Activated CD4-positive, alpha-beta T cell treated with anti-CD3 and anti-CD28 coated beads for 36 hours (primary cell): ENCODE measurements around the gene KITLG. TPM values are rescaled to one million over a fixed set of nuclear protein-coding genes. Genes with fewer than 3 reads are reported as not detected.
A peak's percentile ranks its signal among the peaks of the same experiment; 100 is the strongest.

Experiments used
- ATAC-seq: fragments of 200-7000 bp; cut with Tn5 transposase; one replicate; pipeline ENCODE4 v1.10.0; 2021; ENCODE audit warnings: mild to moderate bottlenecking, moderate library complexity
- CTCF ChIA-PET: fragments of 350-600 bp; sonication (Branson Sonifier 250); formaldehyde crosslinking; loops from one replicate; lab custom pipeline; 2021; ENCODE audit warnings: antibody characterized with exemption; lab: Charles Lee
- POLR2A ChIA-PET: fragments of 350-600 bp; sonication (Branson Sonifier 250); formaldehyde crosslinking; loops from one replicate; lab custom pipeline; 2021; ENCODE audit warnings: antibody characterized with exemption, inconsistent platforms; lab: Charles Lee
- DNase-seq: peaks from one replicate; pipeline ENCODE4 v3.0.0-alpha.2; 2020
- H3K27ac Mint-ChIP-seq: one replicate; pipeline ENCODE4 v1.8.0; 2021; ENCODE audit warnings: mixed read lengths
- H3K27me3 Mint-ChIP-seq: one replicate; pipeline ENCODE4 v1.8.0; 2021; ENCODE audit warnings: mixed read lengths
- H3K36me3 Mint-ChIP-seq: one replicate; pipeline ENCODE4 v1.8.0; 2021; ENCODE audit warnings: low read depth, mixed read lengths
- H3K4me1 Mint-ChIP-seq: one replicate; pipeline ENCODE4 v1.8.0; 2021; ENCODE audit warnings: mixed read lengths
- H3K4me3 Mint-ChIP-seq: one replicate; pipeline ENCODE4 v1.8.0; 2021; ENCODE audit warnings: mild to moderate bottlenecking, moderate library complexity, mixed read lengths
- H3K9me3 Mint-ChIP-seq: one replicate; pipeline ENCODE4 v1.8.0; 2021; ENCODE audit warnings: low read depth, mixed read lengths
- intact Hi-C, 2 experiments: fragments of 100-400 bp; cut with DNase I in 1 of 2; cut with micrococcal nuclease in 1 of 2; formaldehyde crosslinking; loops; one replicate each; pipeline versions ENCODE4 v1.14.2 to v1.15.1; 2022 to 2024; cut with DNase I, micrococcal nuclease
- total RNA-seq, 2 experiments: library from RNA; stranded (reverse); gene quantifications; one replicate each; pipeline ENCODE4 v1.2.3, GENCODE V29; 2021

KITLG gene
- total RNA-seq, 2 experiments from 2014 or later, result 0.14 to 0.23 TPM

DNA sequence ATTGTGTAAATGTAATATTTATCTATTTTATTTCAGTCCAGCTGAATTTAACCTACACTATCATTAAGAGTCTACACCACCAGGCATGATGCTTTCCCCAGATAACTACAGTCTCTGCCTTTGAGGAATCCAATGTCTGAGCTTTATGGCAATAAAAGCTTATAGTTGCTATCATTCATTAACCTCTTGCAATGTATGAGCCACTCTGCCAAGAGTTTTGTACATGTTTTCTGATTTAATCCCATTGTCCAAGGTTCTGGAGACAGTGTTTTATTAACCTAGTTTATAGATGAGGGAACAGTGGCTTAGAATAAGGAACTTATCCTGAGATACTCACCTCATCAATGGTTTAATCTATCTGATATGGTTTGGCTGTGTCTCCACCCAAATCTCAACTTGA, 17.1 kb upstream of the KITLG start:
- H3K4me3 Mint-ChIP-seq, result no peak overlapping the region
- H3K27me3 Mint-ChIP-seq, result no peaks in the 10 kb centered on the region
- ATAC-seq, result no peak
- no peaks in the 10 kb centered on the region for H3K36me3 Mint-ChIP-seq
- intact Hi-C loops, result no loop called here
- CTCF ChIA-PET, result interaction anchor here (0.7 kb wide), 1 partner anchor 129 kb away, joined by 3 read pairs; no protein-coding TSS in a partner anchor
- H3K27ac Mint-ChIP-seq, result no peak overlapping the region
- no peaks in the 10 kb centered on the region for H3K9me3 Mint-ChIP-seq
- no peak for DNase-seq
- POLR2A ChIA-PET, result no interaction called here
- H3K4me1 Mint-ChIP-seq, result no peaks in the 10 kb centered on the region

DNA sequence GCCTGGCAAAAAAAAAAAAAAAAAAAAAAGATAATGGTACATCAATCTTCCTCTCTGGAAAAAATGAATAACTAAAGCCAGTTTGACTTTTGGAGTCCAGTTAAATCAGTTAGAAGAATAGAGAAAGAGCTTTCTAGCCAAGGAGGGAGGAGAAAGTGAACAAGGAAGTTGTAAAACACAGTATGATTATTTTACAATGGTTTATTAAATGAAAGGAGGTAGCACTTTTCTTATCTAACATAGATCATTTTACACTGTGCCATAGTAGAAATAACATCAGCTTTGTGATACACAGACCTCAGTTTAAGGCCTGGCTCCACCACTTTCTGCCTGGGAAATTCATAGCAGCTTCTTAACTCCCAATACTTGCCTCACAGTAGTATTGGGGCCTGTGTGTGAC, 15.4 kb upstream of the KITLG start:
- intact Hi-C loops, result no loop called here
- DNase-seq (no peak), ATAC-seq (no peak)
- Mint-ChIP-seq H3K9me3 (no peaks in the 10 kb centered on the region), H3K36me3 (no peaks in the 10 kb centered on the region), H3K4me1 (no peaks in the 10 kb centered on the region), H3K27me3 (no peaks in the 10 kb centered on the region), H3K4me3 (no peak overlapping the region), H3K27ac (no peak overlapping the region)
- ChIA-PET POLR2A (no interaction called here), CTCF (interaction anchor here (0.7 kb wide), 1 partner anchor 14 kb away, joined by 3 read pairs; no protein-coding TSS in a partner anchor)

DNA sequence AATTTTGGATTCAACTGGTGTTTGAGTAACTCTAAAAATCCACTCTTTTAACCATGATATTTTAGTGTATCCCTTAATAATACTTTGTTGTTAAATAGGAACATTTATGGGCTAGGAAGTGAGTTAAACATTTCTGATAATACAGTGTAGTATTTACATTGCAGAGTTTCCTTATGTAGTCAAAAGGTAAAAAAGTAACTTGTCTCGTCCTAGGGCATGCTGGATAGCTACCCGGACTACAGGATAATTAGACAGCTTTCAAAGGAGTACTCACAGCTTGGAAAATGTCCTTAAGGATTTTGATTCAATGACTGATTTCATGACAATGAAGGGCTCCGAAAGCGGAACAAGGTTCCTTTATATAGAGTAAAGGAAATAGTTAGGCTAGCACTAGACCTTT, 14.5 kb upstream of the KITLG start:
- ChIA-PET POLR2A (no interaction called here), CTCF (interaction anchor here (0.5 to 0.7 kb wide), 2 partner anchors 8 to 13 kb away, joined by 3 read pairs; no protein-coding TSS in a partner anchor)
- no peak overlapping the region for H3K27ac Mint-ChIP-seq
- no peaks in the 10 kb centered on the region for H3K36me3 Mint-ChIP-seq
- DNase-seq, result no peak
- ATAC-seq, result no peak
- H3K4me1 Mint-ChIP-seq, result no peaks in the 10 kb centered on the region
- H3K9me3 Mint-ChIP-seq, result no peaks in the 10 kb centered on the region
- no peaks in the 10 kb centered on the region for H3K27me3 Mint-ChIP-seq
- intact Hi-C loops, result no loop called here
- H3K4me3 Mint-ChIP-seq, result no peak overlapping the region

DNA sequence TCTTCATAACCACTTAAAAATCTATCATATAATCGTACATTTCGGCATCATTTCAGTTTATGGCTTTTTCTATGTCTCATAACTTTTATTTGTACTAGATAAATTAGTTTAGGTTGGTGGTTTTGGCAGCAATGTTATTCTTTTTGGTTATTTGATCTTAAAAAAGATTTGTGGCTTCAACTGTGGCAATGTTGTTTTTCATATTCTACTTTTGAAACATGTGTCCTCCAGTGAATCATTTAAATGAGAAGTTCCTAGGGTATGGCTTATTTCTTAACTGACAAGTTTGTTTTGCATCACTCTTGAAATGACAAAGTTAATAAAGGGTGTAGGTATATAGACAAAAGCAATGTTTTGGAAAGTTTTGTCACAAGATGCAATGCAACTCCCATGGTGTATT, 11.1 kb upstream of the KITLG start:
- no peaks in the 10 kb centered on the region for H3K27me3 Mint-ChIP-seq
- DNase-seq (no peak), ATAC-seq (no peak)
- no peak overlapping the region for H3K4me3 Mint-ChIP-seq
- H3K4me1 Mint-ChIP-seq, result no peaks in the 10 kb centered on the region
- intact Hi-C loops, result no loop called here
- H3K27ac Mint-ChIP-seq, result no peak overlapping the region
- H3K36me3 Mint-ChIP-seq, result no peaks in the 10 kb centered on the region
- CTCF ChIA-PET, result no interaction called here
- POLR2A ChIA-PET, result no interaction called here
- H3K9me3 Mint-ChIP-seq, result peaks cover 7% of the 10 kb centered on the region

DNA sequence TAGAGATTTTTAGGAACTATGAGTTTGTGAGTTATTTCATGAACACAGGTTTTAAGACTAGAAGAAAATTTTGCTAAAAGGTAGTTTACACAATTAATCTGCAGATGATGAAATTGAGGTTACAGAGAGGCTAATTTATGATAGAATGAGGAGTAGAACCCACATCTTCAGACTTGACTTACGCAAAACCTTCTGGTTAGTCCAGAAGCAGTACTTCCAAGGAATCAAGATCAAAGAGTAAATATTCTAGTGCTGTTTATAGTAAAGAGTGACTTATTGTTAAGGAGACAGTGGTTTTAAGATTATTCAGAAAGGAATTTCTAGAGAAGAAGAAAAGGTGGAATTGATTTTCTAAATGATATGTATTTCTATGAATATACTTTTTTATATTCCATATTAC, 10.6 kb upstream of the KITLG start:
- H3K27me3 Mint-ChIP-seq, result no peaks in the 10 kb centered on the region
- ChIA-PET CTCF (no interaction called here), POLR2A (no interaction called here)
- DNase-seq (no peak), ATAC-seq (no peak)
- intact Hi-C loops, result no loop called here
- peaks cover 12% of the 10 kb centered on the region for H3K9me3 Mint-ChIP-seq
- H3K4me3 Mint-ChIP-seq, result no peak overlapping the region
- no peaks in the 10 kb centered on the region for H3K4me1 Mint-ChIP-seq
- H3K36me3 Mint-ChIP-seq, result no peaks in the 10 kb centered on the region
- no peak overlapping the region for H3K27ac Mint-ChIP-seq

DNA sequence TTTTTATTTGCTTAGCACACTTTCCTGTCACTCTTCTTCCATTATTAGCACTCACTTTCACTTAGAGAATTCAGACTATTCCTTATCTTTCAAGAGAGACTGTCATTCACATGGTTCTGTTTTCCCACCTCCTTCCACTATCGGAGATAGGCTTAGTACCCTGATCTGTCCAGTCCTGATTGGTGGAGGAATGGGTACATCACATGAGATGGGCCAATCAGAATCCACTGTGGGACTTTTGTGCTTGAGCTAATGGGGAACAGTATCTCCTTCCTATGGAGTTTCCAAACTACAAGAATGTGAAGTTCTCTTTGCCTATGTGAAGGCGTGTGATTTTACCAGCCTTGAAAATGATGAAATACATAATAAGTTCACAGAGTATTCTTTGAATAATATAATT, 4.8 kb upstream of the KITLG start:
- H3K4me3 Mint-ChIP-seq, result no peak overlapping the region
- H3K27ac Mint-ChIP-seq, result no peak overlapping the region
- H3K9me3 Mint-ChIP-seq, result peaks cover 16% of the 10 kb centered on the region
- H3K27me3 Mint-ChIP-seq, result peaks cover 19% of the 10 kb centered on the region
- H3K36me3 Mint-ChIP-seq, result no peaks in the 10 kb centered on the region
- H3K4me1 Mint-ChIP-seq, result peaks cover 1% of the 10 kb centered on the region
- DNase-seq (no peak), ATAC-seq (no peak)
- POLR2A ChIA-PET, result no interaction called here
- intact Hi-C loops, result loop anchor here in 1 of 2 experiments (10.0 kb wide), 1 partner anchor 460 kb away; no protein-coding TSS in a partner anchor
- CTCF ChIA-PET, result no interaction called here

DNA sequence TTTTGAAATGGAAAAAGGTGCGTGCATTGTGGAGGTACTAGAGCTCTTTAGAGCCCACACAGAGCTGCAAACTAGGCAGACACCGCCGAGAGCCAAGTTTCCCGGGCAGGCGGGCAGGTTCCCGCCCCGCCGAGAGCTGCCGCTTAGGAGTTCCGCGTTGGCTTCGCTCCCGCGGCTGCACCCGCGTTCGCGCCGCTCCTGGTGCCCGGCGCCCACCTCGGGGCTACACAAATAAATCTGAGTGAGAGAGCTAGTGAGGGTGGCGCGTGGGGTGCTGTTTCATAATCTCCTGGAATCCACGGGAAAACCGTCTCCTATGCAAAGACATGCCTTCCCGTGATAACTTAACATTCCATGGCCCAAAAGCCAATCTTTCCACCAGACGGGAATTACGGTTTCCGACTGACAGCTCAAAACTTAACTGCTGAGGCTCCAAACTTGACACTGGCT, 645 bp downstream of the KITLG start:
- Mint-ChIP-seq H3K36me3 (no peaks in the 10 kb centered on the region), H3K9me3 (no peaks in the 10 kb centered on the region), H3K27ac (no peak overlapping the region), H3K4me3 (peak overlapping the region; percentile 52), H3K27me3 (peaks cover 41% of the 10 kb centered on the region), H3K4me1 (peaks cover 9% of the 10 kb centered on the region)
- DNase-seq, result peak; percentile 6
- ChIA-PET CTCF (no interaction called here), POLR2A (interaction anchor here (0.6 kb wide), 1 partner anchor 42 kb away, joined by 3 read pairs; no protein-coding TSS in a partner anchor)
- intact Hi-C loops, result loop anchor here in 1 of 2 experiments (10.0 kb wide), 1 partner anchor 455 kb away; no protein-coding TSS in a partner anchor
- ATAC-seq, result no peak

DNA sequence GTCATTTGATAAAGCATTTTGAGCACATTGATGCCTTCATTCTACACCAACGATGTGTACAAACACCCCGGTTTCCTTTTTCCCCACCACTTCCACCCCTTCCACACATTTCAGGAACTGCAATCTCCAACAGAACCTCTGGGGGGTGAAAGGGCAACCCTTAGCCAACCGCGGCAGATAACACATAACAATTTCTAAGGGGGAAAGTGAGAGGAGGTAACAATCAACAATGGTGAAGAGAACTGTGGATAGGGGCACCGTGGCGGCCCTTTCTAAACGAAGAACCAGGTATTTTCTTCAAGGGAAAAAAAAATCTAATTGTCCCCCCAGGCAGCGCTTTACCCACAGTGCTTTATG, 1.1 kb downstream of the KITLG start:
- ChIA-PET CTCF (no interaction called here), POLR2A (no interaction called here)
- intact Hi-C loops, result no loop called here
- H3K27ac Mint-ChIP-seq, result no peak overlapping the region
- no peak overlapping the region for H3K4me3 Mint-ChIP-seq
- no peaks in the 10 kb centered on the region for H3K9me3 Mint-ChIP-seq
- H3K36me3 Mint-ChIP-seq, result no peaks in the 10 kb centered on the region
- DNase-seq (peak; percentile 4), ATAC-seq (no peak)
- peaks cover 41% of the 10 kb centered on the region for H3K27me3 Mint-ChIP-seq
- H3K4me1 Mint-ChIP-seq, result peaks cover 9% of the 10 kb centered on the region

DNA sequence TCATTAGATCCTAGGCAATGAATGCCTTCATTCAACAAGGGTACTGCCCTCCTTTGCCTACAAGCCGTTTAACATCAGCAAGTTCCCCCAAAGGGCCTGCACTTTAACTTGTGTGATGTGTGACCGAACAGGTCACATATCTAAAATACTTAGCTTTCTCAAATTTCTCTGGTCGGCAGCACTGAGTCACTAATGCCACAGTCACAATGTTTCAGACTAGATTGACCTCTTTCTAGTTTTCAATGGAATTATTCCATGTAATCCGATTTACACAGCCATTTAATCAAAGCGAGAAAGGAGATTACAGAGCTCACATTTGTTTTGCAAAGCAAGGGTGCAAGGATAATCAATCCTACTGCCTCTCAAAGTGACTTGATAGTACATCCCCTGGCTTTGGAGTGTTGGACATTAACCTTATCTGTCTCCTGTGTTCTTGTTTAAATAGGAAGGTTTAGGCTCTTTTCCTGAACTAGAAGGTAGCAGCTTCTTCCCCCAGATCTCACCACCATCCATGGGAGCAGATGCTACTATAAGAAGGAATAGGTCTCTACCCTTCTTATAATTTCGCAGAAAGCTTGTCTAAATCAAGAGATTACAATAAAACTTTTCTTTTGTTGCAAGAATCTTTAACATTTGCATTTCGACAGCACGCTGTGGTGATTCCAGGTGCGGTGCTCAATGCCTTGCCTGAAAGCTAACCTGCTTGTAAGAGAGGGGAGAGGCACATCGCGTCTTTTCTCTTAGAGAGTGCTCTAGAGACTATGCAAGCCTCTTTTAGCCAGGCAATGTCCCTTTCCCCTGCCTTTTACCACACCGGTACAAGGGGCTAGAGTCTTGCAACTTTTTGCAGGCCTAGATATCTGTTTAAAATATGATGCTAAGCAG, 1.8 kb downstream of the KITLG start:
- H3K36me3 Mint-ChIP-seq, result no peaks in the 10 kb centered on the region
- H3K4me1 Mint-ChIP-seq, result peaks cover 9% of the 10 kb centered on the region
- ChIA-PET CTCF (no interaction called here), POLR2A (no interaction called here)
- DNase-seq, result no peak
- H3K27me3 Mint-ChIP-seq, result peaks cover 39% of the 10 kb centered on the region
- no peaks in the 10 kb centered on the region for H3K9me3 Mint-ChIP-seq
- intact Hi-C loops, result no loop called here
- no peak for ATAC-seq
- H3K27ac Mint-ChIP-seq, result no peak overlapping the region
- H3K4me3 Mint-ChIP-seq, result no peak overlapping the region

DNA sequence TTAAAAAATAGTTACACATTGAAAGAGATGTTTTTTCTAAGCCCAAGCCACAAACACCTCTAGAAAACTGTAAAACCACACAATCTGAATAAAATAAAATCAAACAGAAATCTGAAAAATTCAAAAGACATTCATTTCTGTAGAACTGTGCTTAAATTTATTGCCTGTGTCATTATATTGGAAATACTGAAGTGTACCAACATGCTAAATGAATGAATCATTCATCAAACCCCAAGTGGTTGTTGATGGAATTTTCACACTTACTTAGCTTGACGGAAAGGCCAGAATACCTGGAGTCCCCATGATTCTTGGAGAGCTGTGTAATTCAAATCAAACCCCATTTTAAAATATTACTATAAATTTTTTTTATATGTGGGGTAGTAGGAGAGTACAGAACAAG, 2.7 kb downstream of the KITLG start:
- H3K9me3 Mint-ChIP-seq, result no peaks in the 10 kb centered on the region
- H3K36me3 Mint-ChIP-seq, result no peaks in the 10 kb centered on the region
- intact Hi-C loops, result no loop called here
- ATAC-seq (no peak), DNase-seq (no peak)
- no peak overlapping the region for H3K27ac Mint-ChIP-seq
- H3K27me3 Mint-ChIP-seq, result peaks cover 31% of the 10 kb centered on the region
- ChIA-PET CTCF (no interaction called here), POLR2A (no interaction called here)
- peaks cover 9% of the 10 kb centered on the region for H3K4me1 Mint-ChIP-seq
- H3K4me3 Mint-ChIP-seq, result no peak overlapping the region

DNA sequence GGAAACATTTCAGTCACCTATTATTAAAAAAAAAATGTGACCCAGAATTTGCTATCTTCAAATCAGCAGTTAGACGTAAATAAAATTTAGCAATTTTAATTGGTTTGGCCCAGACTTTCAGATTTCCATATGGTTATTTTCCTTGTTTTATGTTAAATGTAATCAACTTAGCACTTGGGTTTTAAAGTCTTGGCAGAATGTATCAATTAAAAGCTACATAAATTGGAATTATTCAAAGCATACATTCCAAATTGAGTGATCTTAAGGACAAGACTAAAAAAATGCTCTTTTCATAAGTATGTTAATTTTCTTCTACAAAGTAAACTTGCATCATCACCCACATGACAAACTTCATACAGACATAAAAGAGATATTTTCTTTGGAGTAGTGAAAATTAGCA, 3.4 kb downstream of the KITLG start:
- Mint-ChIP-seq H3K4me1 (peaks cover 9% of the 10 kb centered on the region), H3K4me3 (no peak overlapping the region), H3K36me3 (no peaks in the 10 kb centered on the region), H3K9me3 (no peaks in the 10 kb centered on the region), H3K27me3 (peaks cover 31% of the 10 kb centered on the region), H3K27ac (no peak overlapping the region)
- ChIA-PET CTCF (no interaction called here), POLR2A (no interaction called here)
- intact Hi-C loops, result no loop called here
- ATAC-seq, result no peak
- no peak for DNase-seq

DNA sequence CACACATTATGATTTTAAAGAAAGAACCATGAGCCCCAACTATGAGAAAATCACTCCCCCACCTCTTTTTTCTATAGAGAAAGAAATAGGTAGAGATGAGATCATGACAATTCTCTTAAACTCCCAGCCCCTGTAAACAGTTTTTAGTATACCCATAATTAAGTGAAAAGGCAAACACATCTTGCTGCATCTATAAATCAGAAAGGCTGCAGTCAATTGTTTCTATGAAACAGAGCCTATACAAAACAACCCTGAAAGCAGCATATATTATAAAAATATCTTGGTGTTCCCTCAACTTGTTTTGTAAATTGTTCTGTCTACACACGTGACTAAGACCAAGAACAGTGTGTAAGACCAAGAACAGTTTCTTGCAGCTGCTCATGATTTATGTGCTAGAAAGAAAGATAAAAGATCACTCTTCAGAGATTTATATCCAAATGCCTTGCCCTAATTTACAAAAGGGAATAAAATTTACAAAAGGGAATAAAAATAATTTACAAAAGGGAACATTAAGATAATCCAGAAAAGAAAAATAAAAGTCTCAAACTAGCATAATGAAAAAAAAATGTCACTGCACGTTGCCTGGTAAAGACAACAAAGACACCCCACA, 4.8 kb downstream of the KITLG start:
- Mint-ChIP-seq H3K27ac (no peak overlapping the region), H3K4me1 (peaks cover 9% of the 10 kb centered on the region), H3K4me3 (no peak overlapping the region), H3K9me3 (no peaks in the 10 kb centered on the region), H3K36me3 (no peaks in the 10 kb centered on the region), H3K27me3 (peaks cover 29% of the 10 kb centered on the region)
- POLR2A ChIA-PET, result no interaction called here
- ATAC-seq (no peak), DNase-seq (no peak)
- CTCF ChIA-PET, result no interaction called here
- intact Hi-C loops, result no loop called here
